ENCODE data around the gene MST1. TPM values are rescaled to one million over a fixed set of nuclear protein-coding genes. Genes with fewer than 3 reads are reported as not detected.

Gene MST1
- total RNA-seq, 2 donors from 2014 or later: 8.3 to 9.2 TPM

DNA sequence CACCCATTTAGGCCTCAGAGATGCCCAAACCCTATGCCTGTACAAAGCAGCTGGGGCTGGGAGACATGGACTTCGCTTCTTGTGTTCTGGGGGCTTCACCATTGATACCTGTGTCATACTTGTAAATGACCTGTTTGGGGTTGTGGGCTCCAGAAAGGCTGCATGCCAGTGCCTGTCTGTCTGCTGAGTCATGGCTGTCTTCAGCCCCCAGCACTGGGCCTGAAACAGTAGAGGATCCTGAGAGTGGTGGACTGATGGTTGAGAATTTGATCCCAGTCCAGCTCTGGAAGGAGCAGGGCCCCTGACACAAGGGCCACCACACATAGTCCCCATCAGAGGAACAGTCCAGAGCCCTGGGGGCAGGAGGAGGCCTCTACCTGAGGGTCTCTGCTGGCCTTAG lies 39.7 kb downstream of the MST1 start:
- no peak for DNase-seq (ENCODE audit: low spot score)
- no peaks in the 10 kb centered on the region for H3K27me3 ChIP-seq (replicated peaks; ENCODE audit: insufficient read depth)
- H3K9me3 ChIP-seq: no peaks in the 10 kb centered on the region
- H3K4me1 ChIP-seq (ENCODE audit: control insufficient read depth in 1 of 2, low read depth in 2 of 2): peaks cover 5 to 9% of the 10 kb centered on the region in 2 donors
- no peaks in the 10 kb centered on the region for H3K36me3 ChIP-seq
- H3K4me3 ChIP-seq: no peak overlapping the region
- no peak overlapping the region for H3K27ac ChIP-seq
- TF ChIP-seq, protein P1, sequence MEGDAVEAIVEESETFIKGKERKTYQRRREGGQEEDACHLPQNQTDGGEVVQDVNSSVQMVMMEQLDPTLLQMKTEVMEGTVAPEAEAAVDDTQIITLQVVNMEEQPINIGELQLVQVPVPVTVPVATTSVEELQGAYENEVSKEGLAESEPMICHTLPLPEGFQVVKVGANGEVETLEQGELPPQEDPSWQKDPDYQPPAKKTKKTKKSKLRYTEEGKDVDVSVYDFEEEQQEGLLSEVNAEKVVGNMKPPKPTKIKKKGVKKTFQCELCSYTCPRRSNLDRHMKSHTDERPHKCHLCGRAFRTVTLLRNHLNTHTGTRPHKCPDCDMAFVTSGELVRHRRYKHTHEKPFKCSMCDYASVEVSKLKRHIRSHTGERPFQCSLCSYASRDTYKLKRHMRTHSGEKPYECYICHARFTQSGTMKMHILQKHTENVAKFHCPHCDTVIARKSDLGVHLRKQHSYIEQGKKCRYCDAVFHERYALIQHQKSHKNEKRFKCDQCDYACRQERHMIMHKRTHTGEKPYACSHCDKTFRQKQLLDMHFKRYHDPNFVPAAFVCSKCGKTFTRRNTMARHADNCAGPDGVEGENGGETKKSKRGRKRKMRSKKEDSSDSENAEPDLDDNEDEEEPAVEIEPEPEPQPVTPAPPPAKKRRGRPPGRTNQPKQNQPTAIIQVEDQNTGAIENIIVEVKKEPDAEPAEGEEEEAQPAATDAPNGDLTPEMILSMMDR (IDR thresholded peaks at IDR 0.05): no peak
- ATAC-seq (ENCODE audit: insufficient number of reproducible peaks, low FRiP score, low read depth): no peak

DNA sequence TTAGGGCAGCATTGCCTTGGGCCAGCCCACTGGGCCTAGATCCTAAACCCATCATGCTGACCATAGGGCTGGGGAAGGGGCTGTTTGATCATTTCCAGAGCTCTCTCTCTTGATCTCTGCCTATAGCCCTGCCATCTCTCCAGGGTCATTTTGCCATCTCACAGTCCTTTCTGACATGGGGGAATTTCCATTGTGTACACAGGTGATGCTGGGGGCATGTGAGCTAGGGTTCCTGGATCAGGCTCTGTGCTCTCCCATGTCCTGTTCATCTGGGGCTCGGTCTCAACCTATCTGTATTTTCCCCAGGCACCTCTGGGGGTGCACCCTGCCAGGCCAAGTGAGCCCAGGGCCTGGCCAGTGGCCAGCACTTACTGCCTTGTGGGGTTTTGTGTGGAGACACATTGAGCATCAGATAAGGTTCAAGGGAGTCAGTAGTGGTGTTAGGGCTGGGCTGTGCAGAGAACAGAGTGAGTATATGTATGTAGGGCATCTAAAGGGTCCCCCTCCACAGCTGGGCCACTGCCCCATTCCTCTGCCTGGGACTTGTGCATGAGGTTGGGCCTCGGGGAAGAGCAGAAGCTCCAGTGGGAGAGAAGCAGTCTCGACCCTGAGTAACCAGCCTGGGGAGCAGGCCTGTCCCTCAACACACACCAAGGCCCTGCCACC lies 40.8 kb downstream of the MST1 start:
- H3K36me3 ChIP-seq: no peaks in the 10 kb centered on the region
- TF ChIP-seq, protein P1 (IDR thresholded peaks at IDR 0.05): no peak

GRCh38 chr3:49647741-49648140 lies 41.5 kb downstream of the MST1 start:
- DNase-seq (ENCODE audit: low spot score) (no peak), ATAC-seq (ENCODE audit: insufficient number of reproducible peaks, low FRiP score, low read depth) (no peak)
- H3K36me3 ChIP-seq: no peaks in the 10 kb centered on the region
- H3K27me3 ChIP-seq (replicated peaks; ENCODE audit: insufficient read depth): no peaks in the 10 kb centered on the region
- no peaks in the 10 kb centered on the region for H3K9me3 ChIP-seq
- no peak overlapping the region for H3K4me3 ChIP-seq
- H3K4me1 ChIP-seq (ENCODE audit: control insufficient read depth in 1 of 2, low read depth in 2 of 2): peaks cover 5 to 9% of the 10 kb centered on the region in 2 donors
- TF ChIP-seq, protein P1 (IDR thresholded peaks at IDR 0.05): no peak
- no peak overlapping the region for H3K27ac ChIP-seq

More for the DNA sequence above, 40.8 kb downstream of the MST1 start:
- peaks cover 5 to 9% of the 10 kb centered on the region in 2 donors for H3K4me1 ChIP-seq (ENCODE audit: control insufficient read depth in 1 of 2, low read depth in 2 of 2)
- no peak overlapping the region for H3K4me3 ChIP-seq
- ATAC-seq (ENCODE audit: insufficient number of reproducible peaks, low FRiP score, low read depth) (no peak), DNase-seq (ENCODE audit: low spot score) (no peak)
- no peaks in the 10 kb centered on the region for H3K27me3 ChIP-seq (replicated peaks; ENCODE audit: insufficient read depth)
- no peaks in the 10 kb centered on the region for H3K9me3 ChIP-seq
- H3K27ac ChIP-seq: no peak overlapping the region

- H3K27ac ChIP-seq: no peak overlapping the region
- no peak for DNase-seq (ENCODE audit: low spot score)
- TF ChIP-seq, protein P1 (IDR thresholded peaks at IDR 0.05): no peak
- no peak overlapping the region for H3K4me3 ChIP-seq
- H3K4me1 ChIP-seq (ENCODE audit: control insufficient read depth in 1 of 2, low read depth in 2 of 2): peaks cover 5 to 9% of the 10 kb centered on the region in 2 donors
- no peaks in the 10 kb centered on the region for H3K27me3 ChIP-seq (replicated peaks; ENCODE audit: insufficient read depth)
- ATAC-seq (ENCODE audit: insufficient number of reproducible peaks, low FRiP score, low read depth): no peak
- H3K9me3 ChIP-seq: no peaks in the 10 kb centered on the region
- H3K36me3 ChIP-seq: no peaks in the 10 kb centered on the region
These were observed 43.0 kb downstream of the MST1 start for GRCh38 chr3:49646236-49646635.

GRCh38 chr3:49644684-49645083 lies 44.6 kb downstream of the MST1 start:
- Histone ChIP-seq H3K9me3 (no peaks in the 10 kb centered on the region), H3K4me3 (no peak overlapping the region), H3K4me1 (ENCODE audit: control insufficient read depth in 1 of 2, low read depth in 2 of 2) (peaks cover 5 to 9% of the 10 kb centered on the region in 2 donors), H3K36me3 (no peaks in the 10 kb centered on the region), H3K27ac (no peak overlapping the region), H3K27me3 (replicated peaks; ENCODE audit: insufficient read depth) (no peaks in the 10 kb centered on the region)
- ATAC-seq (ENCODE audit: insufficient number of reproducible peaks, low FRiP score, low read depth) (no peak), DNase-seq (ENCODE audit: low spot score) (no peak)
- TF ChIP-seq, protein P1 (IDR thresholded peaks at IDR 0.05): no peak
